SK-N-SH (cell line): ENCODE data around the gene PLD1. TPM values are rescaled to one million over a fixed set of nuclear protein-coding genes. Genes with fewer than 3 reads are reported as not detected.
"Not testable (repeated sequence)": the region's sequence is repeated elsewhere in the genome, so short reads cannot be mapped to it uniquely, and the experiment has no call there.

Source experiments
- CTCF ChIA-PET: fragments of 300-600, 350-600 bp; formaldehyde crosslinking; extraction: SDS; loops from one replicate; lab custom pipeline; 2021; lab: Yijun Ruan, JAX
- POLR2A ChIA-PET: fragments of 350-600 bp; sonication (Branson Sonifier 250); formaldehyde crosslinking; extraction: SDS; loops from one replicate; lab custom pipeline; 2020; ENCODE audit warnings: antibody characterized with exemption, inconsistent platforms; lab: Yijun Ruan, JAX
- DNase-seq: peaks from one replicate; pipeline ENCODE4 v3.0.0; 2012
- H2AFZ ChIP-seq: fragments of 200-600 bp; sonication (generic); 2 replicates; pipeline ENCODE4 v1.8.1; 2016; ENCODE audit warnings: antibody characterized with exemption, mild to moderate bottlenecking, low read depth
- H3F3A ChIP-seq: fragments of 200-600 bp; sonication (generic); replicated peaks from 2 replicates; pipeline ENCODE3; 2016; ENCODE audit warnings: antibody characterized with exemption, mild to moderate bottlenecking; ENCODE audit not compliant: insufficient read depth
- H3K27ac ChIP-seq, 2 experiments: fragments of 200-500 bp in 1 of 2; fragments of 200-600 bp in 1 of 2; sonication (Bioruptor generic) in 1 of 2; sonication (generic), shearing (Covaris generic) in 1 of 2; 2 replicates each; pipeline versions ENCODE4 v1.5.1 to v1.6.1; 2014 to 2016; ENCODE audit warnings: low read depth in 2 of 2, inconsistent platforms in 1 of 2, low read length in 1 of 2, mild to moderate bottlenecking in 1 of 2, mixed read lengths in 1 of 2
- H3K27me3 ChIP-seq: fragments of 200-600 bp; sonication (generic), shearing (Covaris generic); 2 replicates; pipeline ENCODE4 v1.6.1; 2016; ENCODE audit warnings: mixed run types; ENCODE audit not compliant: insufficient read depth
- H3K36me3 ChIP-seq, 2 experiments: fragments of 200-500 bp in 1 of 2; fragments of 200-600 bp in 1 of 2; sonication (Bioruptor generic) in 1 of 2; sonication (generic) in 1 of 2; replicated peaks in 1 of 2; 2 replicates each; pipeline versions ENCODE3 to v1.5.1; 2014 to 2016; ENCODE audit warnings: low read length in 1 of 2, mild to moderate bottlenecking in 1 of 2; ENCODE audit not compliant: insufficient read depth in 2 of 2, control insufficient read depth in 1 of 2
- H3K4me1 ChIP-seq, 2 experiments: fragments of 200-500 bp in 1 of 2; fragments of 200-600 bp in 1 of 2; sonication (Bioruptor generic) in 1 of 2; sonication (generic), shearing (Covaris generic) in 1 of 2; 2 replicates each; pipeline versions ENCODE4 v1.5.1 to v1.6.1; 2014 to 2016; ENCODE audit warnings: low read depth in 1 of 2, low read length in 1 of 2, mixed run types in 1 of 2; ENCODE audit not compliant: insufficient read depth in 2 of 2, control insufficient read depth in 1 of 2
- H3K4me2 ChIP-seq: fragments of 200-600 bp; sonication (generic), shearing (Covaris generic); 2 replicates; pipeline ENCODE4 v1.6.1; 2017; ENCODE audit warnings: mixed run types
- H3K4me3 ChIP-seq, 2 experiments: fragments of 200-500 bp in 1 of 2; fragments of 200-600 bp in 1 of 2; sonication (Bioruptor generic) in 1 of 2; sonication (generic), shearing (Covaris generic) in 1 of 2; 2 replicates each; pipeline versions ENCODE4 v1.5.1 to v1.8.1; 2014 to 2016; ENCODE audit warnings: low read depth in 2 of 2, inconsistent platforms in 1 of 2, low read length in 1 of 2, mild to moderate bottlenecking in 1 of 2, mixed read lengths in 1 of 2, moderate library complexity in 1 of 2
- H3K79me2 ChIP-seq: fragments of 200-600 bp; sonication (generic); 2 replicates; pipeline ENCODE4 v1.8.1; 2017; ENCODE audit warnings: mild to moderate bottlenecking; ENCODE audit not compliant: insufficient read depth
- H3K9ac ChIP-seq: fragments of 200-600 bp; sonication (generic); 2 replicates; pipeline ENCODE4 v1.6.1; 2017; ENCODE audit warnings: mixed run types
- H3K9me2 ChIP-seq: fragments of 200-600 bp; sonication (generic); 2 replicates; pipeline ENCODE4 v1.6.1; 2017; ENCODE audit warnings: mixed run types
- H3K9me3 ChIP-seq: fragments of 200-600 bp; sonication (generic); 2 replicates; pipeline ENCODE4 v1.6.1; 2017; ENCODE audit warnings: mixed run types, mild to moderate bottlenecking, moderate library complexity
- H4K20me1 ChIP-seq: fragments of 200-600 bp; sonication (generic); 2 replicates; pipeline ENCODE4 v1.6.1; 2017; ENCODE audit warnings: mild to moderate bottlenecking, mixed run types; ENCODE audit not compliant: insufficient read depth
- ELF1 ChIP-seq: IDR thresholded peaks from 2 replicates; pipeline ENCODE4 v1.4.0; 2012
- EP300 ChIP-seq, 2 experiments: IDR thresholded peaks; 2 replicates each; pipeline versions ENCODE4 v1.4.0 to v1.6.1; 2012; ENCODE audit warnings: borderline replicate concordance in 1 of 2, low read depth in 1 of 2, low read length in 1 of 2
- GABPA ChIP-seq: IDR thresholded peaks from 2 replicates; pipeline ENCODE4 v1.4.0; 2012; ENCODE audit warnings: low read depth, mild to moderate bottlenecking
- GATA2 ChIP-seq: sonication (generic); formaldehyde crosslinking; IDR thresholded peaks from 2 replicates; pipeline ENCODE4 v1.5.0; 2020; ENCODE audit warnings: mild to moderate bottlenecking, missing genetic modification reagents
- NRF1 ChIP-seq: IDR thresholded peaks from 2 replicates; pipeline ENCODE4 v1.6.1; 2012; ENCODE audit warnings: low read depth, mild to moderate bottlenecking, low read length
- RAD21 ChIP-seq: IDR thresholded peaks from 2 replicates; pipeline ENCODE4 v1.6.1; 2012; ENCODE audit warnings: mild to moderate bottlenecking, low read length
- SMC3 ChIP-seq: IDR thresholded peaks from 2 replicates; pipeline ENCODE4 v1.6.1; 2012; ENCODE audit warnings: low read depth, low read length, improper control_type of control experiment
- TCF12 ChIP-seq: IDR thresholded peaks from 2 replicates; pipeline ENCODE4 v1.4.0; 2012
- WGBS: methylation state at CpG from one replicate; pipeline ENCODE4 v1.1.6; 2017; ENCODE audit warnings: low lambda C conversion rate; 5-methylcytosine and 5-hydroxymethylcytosine counted together
- polyA plus RNA-seq, 3 experiments: library from polyadenylated mRNA; depleted of rRNA; stranded (reverse); fragments of >200 nt; gene quantifications; 2 replicates each; pipeline ENCODE4 v1.2.3, GENCODE V29; 2012
- TF ChIP-seq, protein P1 (sequence below): IDR thresholded peaks from 2 replicates; pipeline ENCODE4 v1.4.0; 2012; ENCODE audit warnings: low read depth
- TF ChIP-seq, protein P2 (sequence below): fragments of 200-600 bp; sonication (generic); IDR thresholded peaks from 2 replicates; pipeline ENCODE4 v1.6.1; 2017; ENCODE audit warnings: antibody characterized with exemption, mild to moderate bottlenecking, moderate library complexity
- TF ChIP-seq, protein P3 (sequence below): IDR thresholded peaks from 2 replicates; pipeline ENCODE4 v1.4.0; 2012; ENCODE audit warnings: low read depth, borderline replicate concordance
- TF ChIP-seq, protein P4 (sequence below): fragments of 150-350 bp; IDR thresholded peaks from 2 replicates; pipeline ENCODE4 v1.6.1; 2016; ENCODE audit warnings: mild to moderate bottlenecking, low read depth, low read length
- TF ChIP-seq, protein P5 (sequence below): IDR thresholded peaks from 2 replicates; pipeline ENCODE4 v1.4.0; 2012; ENCODE audit warnings: low read depth, borderline replicate concordance
- TF ChIP-seq, protein P6 (sequence below): fragments of 150-350 bp; IDR thresholded peaks from 2 replicates; pipeline ENCODE4 v1.6.1; 2017; ENCODE audit warnings: antibody characterized with exemption, low read length, low read depth, borderline replicate concordance

The PLD1 gene
- polyA plus RNA-seq, 1 of the 3 experiments (the other 2 are of a cell fraction), result 6.2 TPM

DNA sequence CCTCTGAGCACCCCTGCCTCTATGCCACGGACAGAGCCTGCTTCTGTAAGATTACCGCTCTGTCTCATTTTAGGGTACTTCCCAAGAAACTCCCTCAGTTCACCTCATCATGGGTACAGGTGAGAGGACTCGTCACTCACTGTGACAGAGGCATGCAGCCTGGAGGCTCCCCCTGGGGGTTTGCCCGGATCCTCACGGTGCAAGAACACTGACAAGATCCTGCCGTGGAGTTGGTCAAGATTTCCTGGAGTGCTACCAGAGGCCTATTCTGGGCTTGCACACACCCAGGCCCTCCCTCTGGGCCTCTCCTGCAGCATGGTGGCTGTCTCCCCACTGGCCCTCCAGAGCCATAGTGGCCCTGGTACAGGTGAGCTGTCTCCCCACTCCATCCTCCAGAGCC lies 247.0 kb downstream of the PLD1 start:
- Histone ChIP-seq H3K79me2 (no peaks in the 10 kb centered on the region), H3K9me2 (no peaks in the 10 kb centered on the region), H3K4me1 (no peaks in the 10 kb centered on the region; a peak in 1 of 4 replicates), H3K36me3 (no peaks in the 10 kb centered on the region), H3K27me3 (no peaks in the 10 kb centered on the region), H2AFZ (no peak overlapping the region), H3K4me3 (no peak overlapping the region), H3K9me3 (no peaks in the 10 kb centered on the region), H3K9ac (no peak overlapping the region), H4K20me1 (no peaks in the 10 kb centered on the region), H3F3A (no peaks in the 10 kb centered on the region), H3K4me2 (no peak overlapping the region), H3K27ac (no peak overlapping the region)
- CTCF ChIA-PET, result interaction anchor here (0.9 to 4.4 kb wide), 3 partner anchors 11 to 603 kb away, joined by 3 to 36 read pairs (median 3); no protein-coding TSS in a partner anchor
- WGBS, result 90% methylated on average over 2 of the region's 6 CpGs
- TF ChIP-seq SMC3 (no peak), GABPA (no peak), NRF1 (no peak), TCF12 (no peak), EP300 (IDR thresholded peaks at IDR 0.05; ENCODE audit: borderline replicate concordance in 1 of 2, low read depth in 1 of 2, low read length in 1 of 2) (no peak), GATA2 (no peak), RAD21 (no peak), ELF1 (no peak)
- TF ChIP-seq, protein P1, sequence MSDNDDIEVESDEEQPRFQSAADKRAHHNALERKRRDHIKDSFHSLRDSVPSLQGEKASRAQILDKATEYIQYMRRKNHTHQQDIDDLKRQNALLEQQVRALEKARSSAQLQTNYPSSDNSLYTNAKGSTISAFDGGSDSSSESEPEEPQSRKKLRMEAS, result no peak
- TF ChIP-seq, protein P2, sequence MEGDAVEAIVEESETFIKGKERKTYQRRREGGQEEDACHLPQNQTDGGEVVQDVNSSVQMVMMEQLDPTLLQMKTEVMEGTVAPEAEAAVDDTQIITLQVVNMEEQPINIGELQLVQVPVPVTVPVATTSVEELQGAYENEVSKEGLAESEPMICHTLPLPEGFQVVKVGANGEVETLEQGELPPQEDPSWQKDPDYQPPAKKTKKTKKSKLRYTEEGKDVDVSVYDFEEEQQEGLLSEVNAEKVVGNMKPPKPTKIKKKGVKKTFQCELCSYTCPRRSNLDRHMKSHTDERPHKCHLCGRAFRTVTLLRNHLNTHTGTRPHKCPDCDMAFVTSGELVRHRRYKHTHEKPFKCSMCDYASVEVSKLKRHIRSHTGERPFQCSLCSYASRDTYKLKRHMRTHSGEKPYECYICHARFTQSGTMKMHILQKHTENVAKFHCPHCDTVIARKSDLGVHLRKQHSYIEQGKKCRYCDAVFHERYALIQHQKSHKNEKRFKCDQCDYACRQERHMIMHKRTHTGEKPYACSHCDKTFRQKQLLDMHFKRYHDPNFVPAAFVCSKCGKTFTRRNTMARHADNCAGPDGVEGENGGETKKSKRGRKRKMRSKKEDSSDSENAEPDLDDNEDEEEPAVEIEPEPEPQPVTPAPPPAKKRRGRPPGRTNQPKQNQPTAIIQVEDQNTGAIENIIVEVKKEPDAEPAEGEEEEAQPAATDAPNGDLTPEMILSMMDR, result no peak
- TF ChIP-seq, protein P3, sequence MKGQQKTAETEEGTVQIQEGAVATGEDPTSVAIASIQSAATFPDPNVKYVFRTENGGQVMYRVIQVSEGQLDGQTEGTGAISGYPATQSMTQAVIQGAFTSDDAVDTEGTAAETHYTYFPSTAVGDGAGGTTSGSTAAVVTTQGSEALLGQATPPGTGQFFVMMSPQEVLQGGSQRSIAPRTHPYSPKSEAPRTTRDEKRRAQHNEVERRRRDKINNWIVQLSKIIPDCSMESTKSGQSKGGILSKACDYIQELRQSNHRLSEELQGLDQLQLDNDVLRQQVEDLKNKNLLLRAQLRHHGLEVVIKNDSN, result no peak
- TF ChIP-seq, protein P4, sequence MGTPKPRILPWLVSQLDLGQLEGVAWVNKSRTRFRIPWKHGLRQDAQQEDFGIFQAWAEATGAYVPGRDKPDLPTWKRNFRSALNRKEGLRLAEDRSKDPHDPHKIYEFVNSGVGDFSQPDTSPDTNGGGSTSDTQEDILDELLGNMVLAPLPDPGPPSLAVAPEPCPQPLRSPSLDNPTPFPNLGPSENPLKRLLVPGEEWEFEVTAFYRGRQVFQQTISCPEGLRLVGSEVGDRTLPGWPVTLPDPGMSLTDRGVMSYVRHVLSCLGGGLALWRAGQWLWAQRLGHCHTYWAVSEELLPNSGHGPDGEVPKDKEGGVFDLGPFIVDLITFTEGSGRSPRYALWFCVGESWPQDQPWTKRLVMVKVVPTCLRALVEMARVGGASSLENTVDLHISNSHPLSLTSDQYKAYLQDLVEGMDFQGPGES, result no peak
- TF ChIP-seq, protein P5, sequence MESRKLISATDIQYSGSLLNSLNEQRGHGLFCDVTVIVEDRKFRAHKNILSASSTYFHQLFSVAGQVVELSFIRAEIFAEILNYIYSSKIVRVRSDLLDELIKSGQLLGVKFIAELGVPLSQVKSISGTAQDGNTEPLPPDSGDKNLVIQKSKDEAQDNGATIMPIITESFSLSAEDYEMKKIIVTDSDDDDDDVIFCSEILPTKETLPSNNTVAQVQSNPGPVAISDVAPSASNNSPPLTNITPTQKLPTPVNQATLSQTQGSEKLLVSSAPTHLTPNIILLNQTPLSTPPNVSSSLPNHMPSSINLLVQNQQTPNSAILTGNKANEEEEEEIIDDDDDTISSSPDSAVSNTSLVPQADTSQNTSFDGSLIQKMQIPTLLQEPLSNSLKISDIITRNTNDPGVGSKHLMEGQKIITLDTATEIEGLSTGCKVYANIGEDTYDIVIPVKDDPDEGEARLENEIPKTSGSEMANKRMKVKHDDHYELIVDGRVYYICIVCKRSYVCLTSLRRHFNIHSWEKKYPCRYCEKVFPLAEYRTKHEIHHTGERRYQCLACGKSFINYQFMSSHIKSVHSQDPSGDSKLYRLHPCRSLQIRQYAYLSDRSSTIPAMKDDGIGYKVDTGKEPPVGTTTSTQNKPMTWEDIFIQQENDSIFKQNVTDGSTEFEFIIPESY, result no peak
- TF ChIP-seq, protein P6, sequence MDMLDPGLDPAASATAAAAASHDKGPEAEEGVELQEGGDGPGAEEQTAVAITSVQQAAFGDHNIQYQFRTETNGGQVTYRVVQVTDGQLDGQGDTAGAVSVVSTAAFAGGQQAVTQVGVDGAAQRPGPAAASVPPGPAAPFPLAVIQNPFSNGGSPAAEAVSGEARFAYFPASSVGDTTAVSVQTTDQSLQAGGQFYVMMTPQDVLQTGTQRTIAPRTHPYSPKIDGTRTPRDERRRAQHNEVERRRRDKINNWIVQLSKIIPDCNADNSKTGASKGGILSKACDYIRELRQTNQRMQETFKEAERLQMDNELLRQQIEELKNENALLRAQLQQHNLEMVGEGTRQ, result no peak
- DNase-seq, result no peak
- POLR2A ChIA-PET, result no interaction called here

DNA sequence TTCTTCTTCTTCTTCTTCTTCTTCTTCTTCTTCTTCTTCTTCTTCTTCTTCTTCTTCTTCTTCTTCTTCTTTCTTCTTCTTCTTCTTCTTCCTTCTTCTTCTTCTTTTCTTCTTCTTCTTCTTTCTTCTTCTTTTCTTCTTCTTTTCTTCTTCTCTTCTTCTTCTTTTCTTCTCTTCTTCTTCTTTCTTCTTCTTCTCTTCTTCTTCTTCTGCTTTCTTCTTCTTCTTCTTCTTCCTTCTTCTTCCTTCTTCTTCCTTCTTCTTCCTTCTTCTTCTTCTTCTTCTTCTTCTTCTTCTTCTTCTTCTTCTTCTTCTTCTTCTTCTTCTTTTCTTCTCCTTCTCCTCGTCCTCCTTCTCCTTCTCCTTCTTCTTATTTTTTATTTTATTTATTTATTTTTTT lies 247.8 kb downstream of the PLD1 start:
- H3F3A ChIP-seq, H3K4me2 ChIP-seq, H3K4me3 ChIP-seq, H3K9me3 ChIP-seq, H3K4me1 ChIP-seq, H4K20me1 ChIP-seq, POLR2A ChIA-PET, H3K79me2 ChIP-seq, H3K27ac ChIP-seq, DNase-seq, H2AFZ ChIP-seq, H3K9ac ChIP-seq, H3K36me3 ChIP-seq, H3K27me3 ChIP-seq, H3K9me2 ChIP-seq: not testable (repeated sequence)
- WGBS, result 78% methylated on average over 1 of the region's 1 CpG
- CTCF ChIA-PET, result interaction anchor here (0.9 to 1.4 kb wide), 2 partner anchors 358 to 513 kb away, joined by 3 read pairs; no protein-coding TSS in a partner anchor
